Mammary epithelial cell (primary cell): ENCODE data around the gene TRAP1.

Experiments
- EZH2 ChIP-seq: IDR thresholded peaks from 2 replicates; pipeline ENCODE4 v1.6.1; 2012; ENCODE audit warnings: low read length, inconsistent platforms, borderline replicate concordance
- TF ChIP-seq, protein P1 (sequence below), 2 donors: IDR thresholded peaks in 1 of 2; conservative IDR thresholded peaks in 1 of 2; 2 replicates each; pipeline ENCODE4 v1.5.1; 2011 to 2012; ENCODE audit warnings: inconsistent platforms in 2 of 2, low read length in 2 of 2, mild to moderate bottlenecking in 2 of 2, control low read depth in 1 of 2, low read depth in 1 of 2; ENCODE audit not compliant: insufficient read depth in 1 of 2; ENCODE audit errors: extremely low read depth in 1 of 2

DNA sequence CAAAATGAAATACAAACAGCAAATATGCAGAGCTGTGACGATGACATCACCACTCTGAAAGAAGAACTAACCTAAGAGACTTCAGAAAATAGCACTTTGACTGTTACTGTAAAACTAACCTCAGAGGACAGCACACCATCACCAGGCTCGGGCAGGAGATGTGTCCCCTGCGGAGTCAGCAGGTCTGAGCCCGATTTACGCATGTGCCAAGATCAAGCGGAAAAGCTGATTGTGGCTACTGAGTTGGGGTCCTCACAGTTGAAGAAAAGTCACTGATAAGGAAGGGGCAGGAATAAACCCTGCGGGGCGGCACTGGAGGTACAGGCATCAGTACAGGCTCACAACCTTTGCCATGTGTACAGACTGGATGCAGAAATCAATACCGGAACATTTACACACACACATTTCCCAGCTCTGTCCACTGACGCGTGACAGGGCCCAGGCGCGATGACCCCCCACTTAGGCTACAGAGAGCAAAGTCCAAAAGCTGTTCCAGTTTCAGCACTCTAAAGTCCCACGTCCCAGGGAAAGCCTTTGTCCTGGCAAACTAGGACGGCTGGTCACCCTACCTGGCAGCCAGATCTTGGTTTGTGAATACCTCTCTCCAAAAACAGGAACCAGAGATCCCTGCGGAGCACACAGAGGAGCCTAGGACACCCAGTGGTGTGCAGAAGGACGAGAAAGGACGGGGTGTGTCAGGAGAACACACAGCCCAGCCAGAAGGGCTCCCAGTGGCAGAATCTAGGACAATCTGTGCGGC, 21.5 kb downstream of the TRAP1 start:
- TF ChIP-seq, protein P1, sequence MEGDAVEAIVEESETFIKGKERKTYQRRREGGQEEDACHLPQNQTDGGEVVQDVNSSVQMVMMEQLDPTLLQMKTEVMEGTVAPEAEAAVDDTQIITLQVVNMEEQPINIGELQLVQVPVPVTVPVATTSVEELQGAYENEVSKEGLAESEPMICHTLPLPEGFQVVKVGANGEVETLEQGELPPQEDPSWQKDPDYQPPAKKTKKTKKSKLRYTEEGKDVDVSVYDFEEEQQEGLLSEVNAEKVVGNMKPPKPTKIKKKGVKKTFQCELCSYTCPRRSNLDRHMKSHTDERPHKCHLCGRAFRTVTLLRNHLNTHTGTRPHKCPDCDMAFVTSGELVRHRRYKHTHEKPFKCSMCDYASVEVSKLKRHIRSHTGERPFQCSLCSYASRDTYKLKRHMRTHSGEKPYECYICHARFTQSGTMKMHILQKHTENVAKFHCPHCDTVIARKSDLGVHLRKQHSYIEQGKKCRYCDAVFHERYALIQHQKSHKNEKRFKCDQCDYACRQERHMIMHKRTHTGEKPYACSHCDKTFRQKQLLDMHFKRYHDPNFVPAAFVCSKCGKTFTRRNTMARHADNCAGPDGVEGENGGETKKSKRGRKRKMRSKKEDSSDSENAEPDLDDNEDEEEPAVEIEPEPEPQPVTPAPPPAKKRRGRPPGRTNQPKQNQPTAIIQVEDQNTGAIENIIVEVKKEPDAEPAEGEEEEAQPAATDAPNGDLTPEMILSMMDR (conservative IDR thresholded peaks at IDR 0.05 in 1 of 2, IDR thresholded peaks at IDR 0.05 in 1 of 2; ENCODE audit: extremely low read depth in 1 of 2, insufficient read depth in 1 of 2, low read depth in 1 of 2, low read length in 2 of 2) = no peak
- no peak for TF ChIP-seq EZH2
